Kidney capillary endothelial cell (primary cell): ENCODE results near the gene TM7SF3.

Source experiments
- DNase-seq: peaks from one replicate; pipeline ENCODE4 v3.0.0-alpha.2; 2018; ENCODE audit warnings: low spot score

TM7SF3 gene

GRCh38 chr12:26928661-26929060 is 85.5 kb downstream of the TM7SF3 start:
- no peak for DNase-seq
